SK-N-SH treated with all-trans-retinoic acid at 6 μM for 48 hours (cell line): ENCODE data around the gene LAMA3.

Experiments
- ATAC-seq: fragments of 200-7000 bp; cut with Tn5 transposase; 3 replicates; pipeline ENCODE4 v1.9.1; 2020; ENCODE audit warnings: mild to moderate bottlenecking, moderate library complexity
- ARNTL ChIP-seq: fragments of 450-650 bp; formaldehyde crosslinking; IDR thresholded peaks from 2 replicates; pipeline ENCODE4 v1.5.0; 2020; ENCODE audit warnings: low read depth, mild to moderate bottlenecking, moderate library complexity, borderline replicate concordance
- BACH2 ChIP-seq: fragments of 250-450 bp; sonication (Bioruptor Pico); IDR thresholded peaks from 2 replicates; pipeline ENCODE4 v1.9.0; 2021; ENCODE audit warnings: mild to moderate bottlenecking, borderline replicate concordance
- CSDC2 ChIP-seq: fragments of 250-450 bp; sonication (Bioruptor Pico); IDR thresholded peaks from 2 replicates; pipeline ENCODE4 v1.5.0; 2020; ENCODE audit warnings: mild to moderate bottlenecking, moderate library complexity
- ESRRG ChIP-seq: fragments of 250-450 bp; sonication (Bioruptor Pico); IDR thresholded peaks from 2 replicates; pipeline ENCODE4 v1.6.1; 2021; ENCODE audit warnings: mild to moderate bottlenecking
- GLIS3 ChIP-seq: fragments of 250-450 bp; sonication (Bioruptor Pico); IDR thresholded peaks from 2 replicates; pipeline ENCODE4 v1.5.0; 2020; ENCODE audit warnings: mild to moderate bottlenecking, moderate library complexity
- ISL1 ChIP-seq: fragments of 250-450 bp; sonication (Bioruptor Pico); IDR thresholded peaks from 2 replicates; pipeline ENCODE4 v2.1.2; 2022; ENCODE audit warnings: mild to moderate bottlenecking, moderate library complexity
- OSR1 ChIP-seq: fragments of 250-450 bp; sonication (Bioruptor Pico); IDR thresholded peaks from 2 replicates; pipeline ENCODE4 v1.8.0; 2022; ENCODE audit warnings: moderate library complexity, mild to moderate bottlenecking, inconsistent platforms
- PPARA ChIP-seq: fragments of 250-450 bp; sonication (Bioruptor Pico); IDR thresholded peaks from 2 replicates; pipeline ENCODE4 v1.5.0; 2020; ENCODE audit warnings: mild to moderate bottlenecking, borderline replicate concordance
- RARB ChIP-seq: fragments of 250-450 bp; sonication (Bioruptor Pico); IDR thresholded peaks from 2 replicates; pipeline ENCODE4 v1.8.0; 2021; ENCODE audit warnings: mild to moderate bottlenecking, moderate library complexity
- SNAI2 ChIP-seq: fragments of 250-450 bp; sonication (Bioruptor Pico); IDR thresholded peaks from 2 replicates; pipeline ENCODE4 v1.5.0; 2020; ENCODE audit warnings: mild to moderate bottlenecking, moderate library complexity
- TCF4 ChIP-seq: fragments of 250-450 bp; sonication (Bioruptor Pico); IDR thresholded peaks from 2 replicates; pipeline ENCODE4 v1.8.0; 2021; ENCODE audit warnings: mild to moderate bottlenecking, moderate library complexity, borderline replicate concordance
- TOX ChIP-seq: fragments of 250-450 bp; sonication (Bioruptor Pico); IDR thresholded peaks from 2 replicates; pipeline ENCODE4 v1.8.0; 2021; ENCODE audit warnings: mild to moderate bottlenecking, moderate library complexity, borderline replicate concordance
- ZC3H10 ChIP-seq: fragments of 250-450 bp; sonication (Bioruptor Pico); IDR thresholded peaks from 2 replicates; pipeline ENCODE4 v1.5.1; 2021; ENCODE audit warnings: mild to moderate bottlenecking, moderate library complexity
- ZFP3 ChIP-seq: fragments of 250-450 bp; sonication (Bioruptor Pico); IDR thresholded peaks from 2 replicates; pipeline ENCODE4 v1.5.0; 2020; ENCODE audit warnings: mild to moderate bottlenecking, moderate library complexity
- ZFP30 ChIP-seq: fragments of 450-650 bp; formaldehyde crosslinking; IDR thresholded peaks from 2 replicates; pipeline ENCODE4 v1.5.0; 2022; ENCODE audit warnings: mild to moderate bottlenecking, moderate library complexity
- ZNF565 ChIP-seq: fragments of 450-650 bp; formaldehyde crosslinking; conservative IDR thresholded peaks from 2 replicates; pipeline ENCODE4 v1.5.0; 2020; ENCODE audit warnings: low read depth, mild to moderate bottlenecking, moderate library complexity
- ZNF70 ChIP-seq: fragments of 450-650 bp; formaldehyde crosslinking; IDR thresholded peaks from 2 replicates; pipeline ENCODE4 v1.5.0; 2020; ENCODE audit warnings: mild to moderate bottlenecking, moderate library complexity
- TF ChIP-seq, protein P1 (sequence below): fragments of 250-450 bp; sonication (Bioruptor Pico); IDR thresholded peaks from 2 replicates; pipeline ENCODE4 v1.5.0; 2020; ENCODE audit warnings: mild to moderate bottlenecking, moderate library complexity
- TF ChIP-seq, protein P2 (sequence below): fragments of 250-450 bp; sonication (Bioruptor Pico); IDR thresholded peaks from 2 replicates; pipeline ENCODE4 v1.8.0; 2020; ENCODE audit warnings: mild to moderate bottlenecking, moderate library complexity, borderline replicate concordance
- TF ChIP-seq, protein P3 (sequence below): fragments of 250-450 bp; sonication (Bioruptor Pico); IDR thresholded peaks from 2 replicates; pipeline ENCODE4 v1.5.1; 2021; ENCODE audit warnings: mild to moderate bottlenecking, moderate library complexity
- TF ChIP-seq, protein P4 (sequence below): fragments of 250-450 bp; sonication (Bioruptor Pico); IDR thresholded peaks from 2 replicates; pipeline ENCODE4 v1.8.0; 2021; ENCODE audit warnings: low read depth, mild to moderate bottlenecking, moderate library complexity, borderline replicate concordance
- TF ChIP-seq, protein P5 (sequence below): fragments of 250-450 bp; sonication (Bioruptor Pico); IDR thresholded peaks from 2 replicates; pipeline ENCODE4 v1.5.1; 2020; ENCODE audit warnings: low read depth, mild to moderate bottlenecking, moderate library complexity

Gene LAMA3

DNA sequence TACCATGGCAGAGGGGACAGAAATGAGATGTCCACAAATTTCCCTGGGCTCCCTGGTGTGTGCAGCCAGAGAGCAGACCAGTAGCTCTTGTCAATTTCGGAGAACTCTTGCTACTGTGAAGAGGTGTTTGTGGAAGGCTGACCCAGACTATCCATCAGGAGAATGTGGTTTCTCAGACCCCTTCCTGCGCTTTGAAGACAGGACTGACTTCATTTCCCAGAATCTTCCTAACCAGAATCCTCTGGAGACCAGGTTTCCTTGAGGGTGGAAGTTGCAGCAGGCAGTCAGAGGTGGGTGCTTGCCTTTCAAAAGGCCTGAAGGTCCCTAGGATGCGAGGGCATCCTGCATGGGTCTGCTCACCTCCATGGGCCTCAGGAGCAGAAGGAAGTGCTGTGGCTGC, 121.9 kb downstream of the LAMA3 start:
- ATAC-seq: no peak
- TF ChIP-seq, protein P1, sequence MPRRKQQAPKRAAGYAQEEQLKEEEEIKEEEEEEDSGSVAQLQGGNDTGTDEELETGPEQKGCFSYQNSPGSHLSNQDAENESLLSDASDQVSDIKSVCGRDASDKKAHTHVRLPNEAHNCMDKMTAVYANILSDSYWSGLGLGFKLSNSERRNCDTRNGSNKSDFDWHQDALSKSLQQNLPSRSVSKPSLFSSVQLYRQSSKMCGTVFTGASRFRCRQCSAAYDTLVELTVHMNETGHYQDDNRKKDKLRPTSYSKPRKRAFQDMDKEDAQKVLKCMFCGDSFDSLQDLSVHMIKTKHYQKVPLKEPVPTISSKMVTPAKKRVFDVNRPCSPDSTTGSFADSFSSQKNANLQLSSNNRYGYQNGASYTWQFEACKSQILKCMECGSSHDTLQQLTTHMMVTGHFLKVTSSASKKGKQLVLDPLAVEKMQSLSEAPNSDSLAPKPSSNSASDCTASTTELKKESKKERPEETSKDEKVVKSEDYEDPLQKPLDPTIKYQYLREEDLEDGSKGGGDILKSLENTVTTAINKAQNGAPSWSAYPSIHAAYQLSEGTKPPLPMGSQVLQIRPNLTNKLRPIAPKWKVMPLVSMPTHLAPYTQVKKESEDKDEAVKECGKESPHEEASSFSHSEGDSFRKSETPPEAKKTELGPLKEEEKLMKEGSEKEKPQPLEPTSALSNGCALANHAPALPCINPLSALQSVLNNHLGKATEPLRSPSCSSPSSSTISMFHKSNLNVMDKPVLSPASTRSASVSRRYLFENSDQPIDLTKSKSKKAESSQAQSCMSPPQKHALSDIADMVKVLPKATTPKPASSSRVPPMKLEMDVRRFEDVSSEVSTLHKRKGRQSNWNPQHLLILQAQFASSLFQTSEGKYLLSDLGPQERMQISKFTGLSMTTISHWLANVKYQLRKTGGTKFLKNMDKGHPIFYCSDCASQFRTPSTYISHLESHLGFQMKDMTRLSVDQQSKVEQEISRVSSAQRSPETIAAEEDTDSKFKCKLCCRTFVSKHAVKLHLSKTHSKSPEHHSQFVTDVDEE: no peak
- TF ChIP-seq SNAI2 (CRISPR knock-in tag) (no peak), RARB (no peak), BACH2 (CRISPR knock-in tag) (no peak), ARNTL (CRISPR knock-in tag) (no peak), ZNF70 (no peak), ZFP3 (no peak), OSR1 (CRISPR knock-in tag) (no peak), ISL1 (CRISPR knock-in tag) (no peak), PPARA (CRISPR knock-in tag) (no peak), CSDC2 (CRISPR knock-in tag) (no peak), ZC3H10 (CRISPR knock-in tag) (no peak), ESRRG (CRISPR knock-in tag) (no peak), GLIS3 (CRISPR knock-in tag) (no peak)
- TF ChIP-seq, protein P2, sequence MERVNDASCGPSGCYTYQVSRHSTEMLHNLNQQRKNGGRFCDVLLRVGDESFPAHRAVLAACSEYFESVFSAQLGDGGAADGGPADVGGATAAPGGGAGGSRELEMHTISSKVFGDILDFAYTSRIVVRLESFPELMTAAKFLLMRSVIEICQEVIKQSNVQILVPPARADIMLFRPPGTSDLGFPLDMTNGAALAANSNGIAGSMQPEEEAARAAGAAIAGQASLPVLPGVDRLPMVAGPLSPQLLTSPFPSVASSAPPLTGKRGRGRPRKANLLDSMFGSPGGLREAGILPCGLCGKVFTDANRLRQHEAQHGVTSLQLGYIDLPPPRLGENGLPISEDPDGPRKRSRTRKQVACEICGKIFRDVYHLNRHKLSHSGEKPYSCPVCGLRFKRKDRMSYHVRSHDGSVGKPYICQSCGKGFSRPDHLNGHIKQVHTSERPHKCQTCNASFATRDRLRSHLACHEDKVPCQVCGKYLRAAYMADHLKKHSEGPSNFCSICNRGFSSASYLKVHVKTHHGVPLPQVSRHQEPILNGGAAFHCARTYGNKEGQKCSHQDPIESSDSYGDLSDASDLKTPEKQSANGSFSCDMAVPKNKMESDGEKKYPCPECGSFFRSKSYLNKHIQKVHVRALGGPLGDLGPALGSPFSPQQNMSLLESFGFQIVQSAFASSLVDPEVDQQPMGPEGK: no peak
- TF ChIP-seq, protein P3, sequence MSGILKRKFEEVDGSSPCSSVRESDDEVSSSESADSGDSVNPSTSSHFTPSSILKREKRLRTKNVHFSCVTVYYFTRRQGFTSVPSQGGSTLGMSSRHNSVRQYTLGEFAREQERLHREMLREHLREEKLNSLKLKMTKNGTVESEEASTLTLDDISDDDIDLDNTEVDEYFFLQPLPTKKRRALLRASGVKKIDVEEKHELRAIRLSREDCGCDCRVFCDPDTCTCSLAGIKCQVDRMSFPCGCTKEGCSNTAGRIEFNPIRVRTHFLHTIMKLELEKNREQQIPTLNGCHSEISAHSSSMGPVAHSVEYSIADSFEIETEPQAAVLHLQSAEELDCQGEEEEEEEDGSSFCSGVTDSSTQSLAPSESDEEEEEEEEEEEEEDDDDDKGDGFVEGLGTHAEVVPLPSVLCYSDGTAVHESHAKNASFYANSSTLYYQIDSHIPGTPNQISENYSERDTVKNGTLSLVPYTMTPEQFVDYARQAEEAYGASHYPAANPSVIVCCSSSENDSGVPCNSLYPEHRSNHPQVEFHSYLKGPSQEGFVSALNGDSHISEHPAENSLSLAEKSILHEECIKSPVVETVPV (CRISPR knock-in tag): no peak

DNA sequence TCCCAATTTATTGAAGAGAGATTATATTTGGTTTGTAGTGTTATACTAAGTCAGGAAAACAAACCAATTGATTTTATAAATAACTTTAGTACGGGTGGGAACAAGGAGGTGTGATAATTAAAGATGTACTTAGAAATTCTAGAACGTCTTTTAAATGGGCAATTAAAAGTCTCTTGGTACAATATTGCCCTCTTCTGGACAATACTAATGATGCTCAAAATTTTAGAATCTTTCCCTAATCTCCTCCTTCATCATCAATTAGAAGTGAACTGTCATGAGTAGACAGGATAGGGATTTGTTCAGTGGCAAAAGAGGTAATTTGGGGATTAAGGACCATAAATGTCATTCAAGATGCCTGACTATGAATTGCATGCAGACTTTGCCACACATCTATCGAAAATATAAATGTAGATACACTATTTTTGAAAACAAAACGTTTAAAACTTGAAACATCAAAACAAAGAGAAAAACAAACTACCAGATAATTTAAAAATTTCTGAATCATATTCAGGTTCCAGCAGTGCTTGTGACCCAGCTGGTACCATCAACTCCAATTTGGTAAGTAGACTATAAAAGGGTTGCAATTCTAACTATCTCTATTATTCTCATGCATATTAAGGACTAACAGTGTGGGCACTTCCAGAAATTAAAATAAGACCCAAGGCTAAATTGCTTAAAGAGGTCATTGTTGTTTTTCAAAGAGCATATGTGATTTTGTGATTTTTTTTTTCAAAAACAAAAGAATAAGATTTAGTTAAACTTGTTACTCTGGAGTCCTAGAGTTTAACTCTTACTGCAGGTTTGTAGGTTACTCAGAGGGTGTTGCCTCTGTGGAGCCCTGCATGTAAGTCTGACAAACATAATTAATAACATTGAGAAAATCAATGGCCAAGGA, 123.5 kb downstream of the LAMA3 start:
- peak; percentile 25; the same call in 1 of the 3 replicates for ATAC-seq

More for the DNA sequence above, 123.5 kb downstream of the LAMA3 start:
- no peak for TF ChIP-seq ZFP3
- no peak for TF ChIP-seq ZNF565 (CRISPR knock-in tag)
- TF ChIP-seq ZNF70: no peak
- TF ChIP-seq ZC3H10 (CRISPR knock-in tag): no peak
- TF ChIP-seq ISL1 (CRISPR knock-in tag): no peak
- TF ChIP-seq, protein P4, sequence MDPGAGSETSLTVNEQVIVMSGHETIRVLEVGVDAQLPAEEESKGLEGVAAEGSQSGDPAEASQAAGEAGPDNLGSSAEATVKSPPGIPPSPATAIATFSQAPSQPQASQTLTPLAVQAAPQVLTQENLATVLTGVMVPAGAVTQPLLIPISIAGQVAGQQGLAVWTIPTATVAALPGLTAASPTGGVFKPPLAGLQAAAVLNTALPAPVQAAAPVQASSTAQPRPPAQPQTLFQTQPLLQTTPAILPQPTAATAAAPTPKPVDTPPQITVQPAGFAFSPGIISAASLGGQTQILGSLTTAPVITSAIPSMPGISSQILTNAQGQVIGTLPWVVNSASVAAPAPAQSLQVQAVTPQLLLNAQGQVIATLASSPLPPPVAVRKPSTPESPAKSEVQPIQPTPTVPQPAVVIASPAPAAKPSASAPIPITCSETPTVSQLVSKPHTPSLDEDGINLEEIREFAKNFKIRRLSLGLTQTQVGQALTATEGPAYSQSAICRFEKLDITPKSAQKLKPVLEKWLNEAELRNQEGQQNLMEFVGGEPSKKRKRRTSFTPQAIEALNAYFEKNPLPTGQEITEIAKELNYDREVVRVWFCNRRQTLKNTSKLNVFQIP: no peak
- no peak for TF ChIP-seq SNAI2 (CRISPR knock-in tag)
- no peak for TF ChIP-seq ARNTL (CRISPR knock-in tag)
- TF ChIP-seq, protein P2: no peak
- TF ChIP-seq, protein P5, sequence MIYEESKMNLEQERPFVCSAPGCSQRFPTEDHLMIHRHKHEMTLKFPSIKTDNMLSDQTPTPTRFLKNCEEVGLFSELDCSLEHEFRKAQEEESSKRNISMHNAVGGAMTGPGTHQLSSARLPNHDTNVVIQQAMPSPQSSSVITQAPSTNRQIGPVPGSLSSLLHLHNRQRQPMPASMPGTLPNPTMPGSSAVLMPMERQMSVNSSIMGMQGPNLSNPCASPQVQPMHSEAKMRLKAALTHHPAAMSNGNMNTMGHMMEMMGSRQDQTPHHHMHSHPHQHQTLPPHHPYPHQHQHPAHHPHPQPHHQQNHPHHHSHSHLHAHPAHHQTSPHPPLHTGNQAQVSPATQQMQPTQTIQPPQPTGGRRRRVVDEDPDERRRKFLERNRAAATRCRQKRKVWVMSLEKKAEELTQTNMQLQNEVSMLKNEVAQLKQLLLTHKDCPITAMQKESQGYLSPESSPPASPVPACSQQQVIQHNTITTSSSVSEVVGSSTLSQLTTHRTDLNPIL (CRISPR knock-in tag): no peak
- no peak for TF ChIP-seq TOX (CRISPR knock-in tag)
- no peak for TF ChIP-seq ZFP30
- TF ChIP-seq, protein P1: no peak
- TF ChIP-seq, protein P3 (CRISPR knock-in tag): no peak
- TF ChIP-seq BACH2 (CRISPR knock-in tag): no peak
- no peak for TF ChIP-seq TCF4 (CRISPR knock-in tag)
- no peak for TF ChIP-seq RARB
- TF ChIP-seq ESRRG (CRISPR knock-in tag): no peak
- no peak for TF ChIP-seq PPARA (CRISPR knock-in tag)
